HG03378 (cell line): ENCODE data around the gene MUSTN1.

ENCODE experiments used
- ATAC-seq: cut with Tn5 transposase; IDR thresholded peaks from one replicate; pipeline ENCODE4 v1.9.1; 2021; ENCODE audit warnings: mild to moderate bottlenecking, moderate library complexity; ENCODE audit not compliant: unreplicated experiment

Gene MUSTN1

GRCh38 chr3:52854013-52854412 is 19.2 kb upstream of the MUSTN1 start:
- ATAC-seq: no peak

- no peak for ATAC-seq
These were observed 17.6 kb upstream of the MUSTN1 start for GRCh38 chr3:52852419-52852818.

GRCh38 chr3:52851348-52851747 is 16.5 kb upstream of the MUSTN1 start:
- no peak for ATAC-seq

GRCh38 chr3:52849656-52850055 is 14.8 kb upstream of the MUSTN1 start:
- no peak for ATAC-seq

- no peak for ATAC-seq
These were observed 13.8 kb upstream of the MUSTN1 start for GRCh38 chr3:52848617-52849016.

- ATAC-seq: no peak
These were observed 12.9 kb upstream of the MUSTN1 start for GRCh38 chr3:52847726-52848125.

- no peak for ATAC-seq
These were observed 12.4 kb upstream of the MUSTN1 start for GRCh38 chr3:52847241-52847640.

- no peak for ATAC-seq
These were observed 11.7 kb upstream of the MUSTN1 start for GRCh38 chr3:52846432-52846965.

GRCh38 chr3:52845691-52846431 is 11.0 kb upstream of the MUSTN1 start:
- no peak for ATAC-seq

- no peak for ATAC-seq
These were observed 10.3 kb upstream of the MUSTN1 start for GRCh38 chr3:52845157-52845556.

GRCh38 chr3:52844290-52844975 is 9.6 kb upstream of the MUSTN1 start:
- ATAC-seq: no peak

GRCh38 chr3:52843881-52844280 is 9.1 kb upstream of the MUSTN1 start:
- ATAC-seq: no peak

- ATAC-seq: no peak
These were observed 8.5 kb upstream of the MUSTN1 start for GRCh38 chr3:52843108-52843865.

- no peak for ATAC-seq
These were observed 7.6 kb upstream of the MUSTN1 start for GRCh38 chr3:52842424-52842823.

GRCh38 chr3:52841981-52842340 is 7.1 kb upstream of the MUSTN1 start:
- no peak for ATAC-seq

GRCh38 chr3:52841211-52841980 is 6.6 kb upstream of the MUSTN1 start:
- no peak for ATAC-seq

- ATAC-seq: no peak
These were observed 5.2 kb upstream of the MUSTN1 start for GRCh38 chr3:52839892-52840545.

GRCh38 chr3:52839268-52839575 is 4.4 kb upstream of the MUSTN1 start:
- no peak for ATAC-seq

- ATAC-seq: no peak
These were observed 3.9 kb upstream of the MUSTN1 start for GRCh38 chr3:52838561-52839267.

- ATAC-seq: no peak
These were observed 2.2 kb upstream of the MUSTN1 start for GRCh38 chr3:52836986-52837385.
